H1 (cell line): ENCODE data around the gene DNTTIP2. TPM values are rescaled to one million over a fixed set of nuclear protein-coding genes. Genes with fewer than 3 reads are reported as not detected.

Source experiments
- CTCF ChIA-PET: fragments of 300-600 bp; sonication (Branson Sonifier 250); formaldehyde crosslinking; loops from one replicate; lab custom pipeline; 2021; ENCODE audit not compliant: partially characterized antibody; lab: Charles Lee
- POLR2A ChIA-PET: fragments of 300-600 bp; sonication (Branson Sonifier 250); formaldehyde crosslinking; loops from one replicate; lab custom pipeline; 2021; ENCODE audit warnings: inconsistent platforms; ENCODE audit not compliant: partially characterized antibody; lab: Charles Lee
- DNase-seq, 2 experiments: peaks; one replicate each; pipeline versions ENCODE4 v3.0.0 to v3.0.0-alpha.2; 2010 to 2022; ENCODE audit warnings: low spot score in 2 of 2, low read depth in 1 of 2, mixed read lengths in 1 of 2
- FAIRE-seq: peaks from 2 replicates; lab custom pipeline; 2011; peaks lifted over from hg19 to GRCh38; lab: Jason Lieb, UNC
- H2AFZ ChIP-seq: 2 replicates; pipeline ENCODE4 v1.8.1; 2012; ENCODE audit warnings: low read length, inconsistent platforms
- H2AK5ac ChIP-seq: 2 replicates; pipeline ENCODE4 v1.6.1; 2013; ENCODE audit warnings: low read depth, low read length
- H2BK120ac ChIP-seq: replicated peaks from 2 replicates; pipeline ENCODE3; 2013; ENCODE audit warnings: low read depth, low read length, inconsistent platforms
- H2BK12ac ChIP-seq: 2 replicates; pipeline ENCODE4 v1.6.1; 2013; ENCODE audit warnings: low read depth, low read length
- H2BK15ac ChIP-seq: 2 replicates; pipeline ENCODE4 v1.6.1; 2013; ENCODE audit warnings: low read length
- H2BK20ac ChIP-seq: 2 replicates; pipeline ENCODE4 v1.6.1; 2013; ENCODE audit warnings: low read length
- H2BK5ac ChIP-seq: 2 replicates; pipeline ENCODE4 v1.6.1; 2013; ENCODE audit warnings: low read depth, low read length
- H3K14ac ChIP-seq: 2 replicates; pipeline ENCODE4 v1.6.1; 2013; ENCODE audit warnings: inconsistent platforms; ENCODE audit not compliant: insufficient read length
- H3K18ac ChIP-seq: 2 replicates; pipeline ENCODE4 v1.6.1; 2013; ENCODE audit warnings: low read length; ENCODE audit errors: extremely low read depth
- H3K23ac ChIP-seq: 2 replicates; pipeline ENCODE4 v1.6.1; 2013; ENCODE audit warnings: inconsistent platforms; ENCODE audit not compliant: insufficient read length
- H3K23me2 ChIP-seq: 2 replicates; pipeline ENCODE4 v1.6.1; 2013; ENCODE audit warnings: low read depth, low read length
- H3K27ac ChIP-seq: 2 replicates; pipeline ENCODE4 v1.6.1; 2011; ENCODE audit warnings: low read depth, low read length, inconsistent platforms
- H3K27me3 ChIP-seq, 4 experiments: replicated peaks in 1 of 4; 1 replicate in 1 of 4; 2 replicates in 3 of 4; pipeline versions ENCODE4 v1.6.1 to v1.8.1; 2011 to 2013; ENCODE audit warnings: low read length in 3 of 4, mild to moderate bottlenecking in 3 of 4, inconsistent platforms in 2 of 4, mixed read lengths in 2 of 4, moderate library complexity in 1 of 4; ENCODE audit not compliant: control insufficient read depth in 3 of 4, insufficient read depth in 3 of 4; ENCODE audit errors: extremely low read depth in 1 of 4
- H3K36me3 ChIP-seq, 4 experiments: 2 replicates each; pipeline versions ENCODE4 v1.6.1 to v1.8.1; 2011 to 2013; ENCODE audit warnings: mild to moderate bottlenecking in 4 of 4, low read length in 3 of 4, moderate library complexity in 2 of 4, control low read depth in 1 of 4, inconsistent platforms in 1 of 4; ENCODE audit not compliant: insufficient read depth in 4 of 4, control insufficient read depth in 2 of 4
- H3K4ac ChIP-seq: replicated peaks from 2 replicates; pipeline ENCODE3; 2013; ENCODE audit warnings: low read length, low read depth, mixed read lengths, inconsistent platforms; ENCODE audit not compliant: insufficient read length
- H3K4me1 ChIP-seq, 4 experiments: replicated peaks in 1 of 4; 1 replicate in 1 of 4; 2 replicates in 3 of 4; pipeline versions ENCODE4 v1.6.1 to v1.8.1; 2011 to 2013; ENCODE audit warnings: low read length in 3 of 4, inconsistent platforms in 2 of 4, mixed read lengths in 1 of 4; ENCODE audit not compliant: insufficient read depth in 4 of 4, control insufficient read depth in 3 of 4
- H3K4me2 ChIP-seq, 2 experiments: 2 replicates each; pipeline versions ENCODE4 v1.6.1 to v1.8.1; 2011 to 2013; ENCODE audit warnings: low read depth in 2 of 2, low read length in 2 of 2, control low read depth in 1 of 2, inconsistent platforms in 1 of 2, mild to moderate bottlenecking in 1 of 2; ENCODE audit not compliant: insufficient read depth in 1 of 2
- H3K4me3 ChIP-seq, 4 experiments: fragments of 200-600, 300-600 bp in 1 of 4; sonication (generic), shearing (Covaris generic), sonication (Bioruptor Twin) in 1 of 4; 2 replicates each; pipeline versions ENCODE4 v1.5.1 to v1.8.1; 2011 to 2016; ENCODE audit warnings: low read length in 4 of 4, low read depth in 3 of 4, control low read depth in 2 of 4, inconsistent platforms in 2 of 4, mild to moderate bottlenecking in 2 of 4, mixed read lengths in 1 of 4, moderate library complexity in 1 of 4; ENCODE audit not compliant: insufficient read depth in 2 of 4; ENCODE audit errors: extremely low read depth in 1 of 4
- H3K56ac ChIP-seq: replicated peaks from 2 replicates; pipeline ENCODE3; 2013; ENCODE audit warnings: low read depth, mild to moderate bottlenecking, mixed read lengths, low read length, inconsistent platforms; ENCODE audit not compliant: insufficient read length
- H3K79me1 ChIP-seq: 2 replicates; pipeline ENCODE4 v1.6.1; 2013; ENCODE audit warnings: low read depth, low read length, control low read depth
- H3K79me2 ChIP-seq, 2 experiments: 2 replicates each; pipeline versions ENCODE4 v1.6.1 to v1.8.1; 2012 to 2013; ENCODE audit warnings: low read length in 2 of 2, mild to moderate bottlenecking in 2 of 2, inconsistent platforms in 1 of 2; ENCODE audit not compliant: insufficient read depth in 2 of 2, control insufficient read depth in 1 of 2
- H3K9ac ChIP-seq, 4 experiments: replicated peaks in 1 of 4; 1 replicate in 1 of 4; 2 replicates in 3 of 4; pipeline versions ENCODE4 v1.6.1 to v1.8.1; 2011 to 2013; ENCODE audit warnings: low read depth in 3 of 4, low read length in 3 of 4, control low read depth in 2 of 4, mild to moderate bottlenecking in 2 of 4, moderate library complexity in 2 of 4, inconsistent platforms in 1 of 4; ENCODE audit errors: extremely low read depth in 1 of 4
- H3K9me3 ChIP-seq, 2 experiments: 2 replicates each; pipeline versions ENCODE4 v1.6.1 to v1.8.1; 2012 to 2013; ENCODE audit warnings: mild to moderate bottlenecking in 2 of 2, moderate library complexity in 2 of 2, control low read depth in 1 of 2, inconsistent platforms in 1 of 2, low read depth in 1 of 2, low read length in 1 of 2, mixed read lengths in 1 of 2; ENCODE audit not compliant: insufficient read depth in 2 of 2
- H4K20me1 ChIP-seq, 2 experiments: replicated peaks in 1 of 2; 2 replicates each; pipeline versions ENCODE3 to v1.8.1; 2011 to 2013; ENCODE audit warnings: inconsistent platforms in 2 of 2, low read length in 2 of 2, mild to moderate bottlenecking in 1 of 2; ENCODE audit not compliant: insufficient read depth in 2 of 2, control insufficient read depth in 1 of 2
- H4K5ac ChIP-seq: 2 replicates; pipeline ENCODE4 v1.6.1; 2013; ENCODE audit warnings: low read length, low read depth, mixed read lengths, inconsistent platforms; ENCODE audit not compliant: insufficient read length
- H4K8ac ChIP-seq: 2 replicates; pipeline ENCODE4 v1.8.0; 2013; ENCODE audit warnings: mild to moderate bottlenecking, moderate library complexity, low read length, inconsistent platforms; ENCODE audit not compliant: insufficient read depth; ENCODE audit errors: extremely low read depth
- H4K91ac ChIP-seq: replicated peaks from 2 replicates; pipeline ENCODE3; 2013; ENCODE audit warnings: low read length, mixed read lengths, inconsistent platforms; ENCODE audit not compliant: insufficient read length
- CTCF ChIP-seq, 3 experiments: IDR thresholded peaks; 1 replicate in 2 of 3; 2 replicates in 1 of 3; pipeline versions ENCODE4 v1.5.1 to v1.6.1; 2011; ENCODE audit warnings: low read length in 3 of 3, mild to moderate bottlenecking in 3 of 3, inconsistent platforms in 2 of 3, low read depth in 1 of 3, moderate library complexity in 1 of 3; ENCODE audit not compliant: insufficient read depth in 1 of 3; ENCODE audit errors: control extremely low read depth in 1 of 3
- GTF2F1 ChIP-seq: IDR thresholded peaks from 2 replicates; pipeline ENCODE4 v1.6.1; 2012; ENCODE audit warnings: low read depth, low read length, improper control_type of control experiment, borderline replicate concordance
- KDM5A ChIP-seq: fragments of 200-600 bp; IDR thresholded peaks from 2 replicates; pipeline ENCODE4 v1.7.1; 2012; ENCODE audit warnings: mild to moderate bottlenecking, low read length, inconsistent platforms, mixed read lengths
- NRF1 ChIP-seq: IDR thresholded peaks from 2 replicates; pipeline ENCODE4 v1.6.1; 2011; ENCODE audit warnings: mild to moderate bottlenecking, low read depth, low read length, improper control_type of control experiment
- POLR2A ChIP-seq, 2 experiments: IDR thresholded peaks; 1 replicate in 1 of 2; 2 replicates in 1 of 2; pipeline ENCODE4 v1.6.1; 2011; ENCODE audit warnings: low read depth in 2 of 2, low read length in 2 of 2, mild to moderate bottlenecking in 2 of 2; ENCODE audit errors: control extremely low read depth in 1 of 2
- POU5F1 ChIP-seq: IDR thresholded peaks from 2 replicates; pipeline ENCODE4 v1.6.1; 2011; ENCODE audit warnings: low read depth, mild to moderate bottlenecking, low read length, moderate library complexity
- SIX5 ChIP-seq: IDR thresholded peaks from 2 replicates; pipeline ENCODE4 v1.6.1; 2011; ENCODE audit warnings: mild to moderate bottlenecking, low read depth, low read length
- WGBS, 2 experiments: shearing (Covaris generic) in 1 of 2; methylation state at CpG; one replicate each; pipeline versions ENCODE4 v1.1.6 to v1.1.7; 2013 to 2015; ENCODE audit warnings: low lambda C conversion rate in 2 of 2, mixed read lengths in 2 of 2, inconsistent platforms in 1 of 2, low coverage in 1 of 2, missing lambda C conversion rate in 1 of 2; ENCODE audit not compliant: insufficient replicate concordance in 2 of 2, insufficient coverage in 1 of 2, insufficient read length in 1 of 2; ENCODE audit errors: extremely low coverage in 1 of 2, missing lambda C conversion rate in 1 of 2; 5-methylcytosine and 5-hydroxymethylcytosine counted together
- polyA plus RNA-seq, 7 experiments: library from polyadenylated mRNA; depleted of rRNA in 3 of 7; stranded (reverse) in 5 of 7; unstranded in 2 of 7; fragments of >200 nt in 5 of 7; fragments of 200-250 nt in 2 of 7; gene quantifications; 1 replicate in 5 of 7; 2 replicates in 1 of 7; 4 replicates in 1 of 7; pipeline versions ENCODE4 v1.2.1 to v1.2.3, GENCODE V29; 2011 to 2013; ENCODE audit warnings: missing spikeins in 2 of 7, mixed read lengths in 2 of 7
- total RNA-seq: library from RNA; stranded (reverse); fragmentation: NEBNext Ultra II Directional; extraction: Animal tissue kit (Norgen Biotek cat#: 25700); gene quantifications from 2 replicates; pipeline ENCODE4 v1.2.1, GENCODE V29; 2021

Gene DNTTIP2
- total and polyA plus RNA-seq, 2 of the 8 experiments (the other 6 are each of a cell fraction or from before 2014, with no cell fraction given) = 6.3 to 80.4 TPM

- no peak overlapping the region for H3K14ac ChIP-seq
- H3K79me2 ChIP-seq = no peaks in the 10 kb centered on the region
- no peak overlapping the region for H3K56ac ChIP-seq
- H3K4me3 ChIP-seq = no peak overlapping the region
- H3K27me3 ChIP-seq = no peaks in the 10 kb centered on the region
- no peak overlapping the region for H4K5ac ChIP-seq
- FAIRE-seq (no peak), DNase-seq (no peak)
- H3K4me2 ChIP-seq = no peak overlapping the region
- no peaks in the 10 kb centered on the region for H3K79me1 ChIP-seq
- H2AK5ac ChIP-seq = no peak overlapping the region
- ChIA-PET CTCF (interaction anchor here (0.6 to 14.0 kb wide), 3 partner anchors 20 to 216 kb away, joined by 3 to 324 read pairs (median 266); no protein-coding TSS in a partner anchor), POLR2A (no interaction called here)
- no peak overlapping the region for H2BK5ac ChIP-seq
- no peaks in the 10 kb centered on the region; a peak in 1 of 8 replicates for H3K36me3 ChIP-seq
- H3K18ac ChIP-seq = no peak overlapping the region
- H3K23me2 ChIP-seq = no peaks in the 10 kb centered on the region; the same call in 1 of the 2 replicates
- no peak overlapping the region for H3K4ac ChIP-seq
- TF ChIP-seq CTCF (IDR thresholded peaks at IDR 0.05; ENCODE audit: control extremely low read depth in 1 of 3, insufficient read depth in 1 of 3, low read depth in 1 of 3, low read length in 3 of 3) = no peak
- no peak for TF ChIP-seq GTF2F1
- no peak for TF ChIP-seq KDM5A
- no peak for TF ChIP-seq POLR2A (IDR thresholded peaks at IDR 0.05; ENCODE audit: control extremely low read depth in 1 of 2, low read depth in 2 of 2, low read length in 2 of 2)
- TF ChIP-seq NRF1 = no peak
- no peak for TF ChIP-seq SIX5
- no peak for TF ChIP-seq POU5F1
- H3K9ac ChIP-seq = no peak overlapping the region
- no peak overlapping the region for H2AFZ ChIP-seq
- peaks cover 0 to 6% of the 10 kb centered on the region in 2 experiments; a peak in 2 of 4 replicates for H3K9me3 ChIP-seq
- no peaks in the 10 kb centered on the region for H4K20me1 ChIP-seq
- no peak overlapping the region for H3K27ac ChIP-seq
- peaks cover 0 to 3% (median 1%) of the 10 kb centered on the region in 4 experiments; a peak in 1 of 7 replicates for H3K4me1 ChIP-seq
- 80% methylated on average over 1 of the region's 1 CpG; no CpG with 5 or more reads in 1 of the 2 experiments for WGBS, 2 experiments
- H4K91ac ChIP-seq = no peak overlapping the region
- H2BK12ac ChIP-seq = no peak overlapping the region
- H2BK20ac ChIP-seq = no peak overlapping the region
- no peak overlapping the region for H2BK120ac ChIP-seq
- no peak overlapping the region for H4K8ac ChIP-seq
- no peak overlapping the region for H3K23ac ChIP-seq
- H2BK15ac ChIP-seq = no peak overlapping the region
Measured at GRCh38 chr1:93839307-93839706, 39.7 kb downstream of the DNTTIP2 start.
